SK-MEL-5 (cell line): ENCODE data around the gene MACF1. TPM values are rescaled to one million over a fixed set of nuclear protein-coding genes. Genes with fewer than 3 reads are reported as not detected.

Experiments used
- DNase-seq: peaks from one replicate; pipeline ENCODE4 v3.0.0-alpha.2; 2016; ENCODE audit warnings: low read depth, low spot score
- in situ Hi-C: cut with HindIII; loops from 2 replicates; pipeline ENCODE4 v1.10.0; 2016; ENCODE audit warnings: low sequenced_read_pairs, high pct_unique_total_duplicates, low pct_unique_long_range_greater_than_20kb
- total RNA-seq: library from RNA; depleted of rRNA; stranded (reverse); fragments of >200 nt; shearing (Covaris generic); gene quantifications from 2 replicates; pipeline ENCODE4 v1.2.3, GENCODE V29; 2014

MACF1 gene
- total RNA-seq, 1 experiment from 2014 or later, result 70.1 TPM

GRCh38 chr1:39230261-39231190, 26.0 kb downstream of the MACF1 start:
- in situ Hi-C loops, result no loop called here

DNA sequence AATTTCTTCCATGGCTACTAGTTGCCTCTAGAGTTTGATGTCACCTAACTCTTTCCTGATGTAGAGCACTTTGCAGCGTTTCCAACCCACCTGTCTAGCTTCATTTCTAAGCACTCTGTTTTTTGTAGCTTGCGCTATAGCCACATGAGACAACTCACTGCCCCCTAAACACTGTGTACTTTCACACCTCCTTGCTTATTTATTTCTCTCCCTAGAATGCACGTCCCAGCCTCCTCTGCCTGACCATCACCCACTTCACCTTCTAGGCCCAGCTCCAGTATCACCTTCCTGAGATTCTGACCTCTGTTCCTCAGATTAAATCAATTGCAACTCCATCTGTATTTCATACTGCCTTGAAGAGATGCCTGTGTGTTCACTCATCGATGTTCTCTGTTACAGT, 32.5 kb downstream of the MACF1 start:
- DNase-seq, result no peak
- in situ Hi-C loops, result no loop called here

More at GRCh38 chr1:39230261-39231190, 26.0 kb downstream of the MACF1 start:
- DNase-seq, result no peak

DNA sequence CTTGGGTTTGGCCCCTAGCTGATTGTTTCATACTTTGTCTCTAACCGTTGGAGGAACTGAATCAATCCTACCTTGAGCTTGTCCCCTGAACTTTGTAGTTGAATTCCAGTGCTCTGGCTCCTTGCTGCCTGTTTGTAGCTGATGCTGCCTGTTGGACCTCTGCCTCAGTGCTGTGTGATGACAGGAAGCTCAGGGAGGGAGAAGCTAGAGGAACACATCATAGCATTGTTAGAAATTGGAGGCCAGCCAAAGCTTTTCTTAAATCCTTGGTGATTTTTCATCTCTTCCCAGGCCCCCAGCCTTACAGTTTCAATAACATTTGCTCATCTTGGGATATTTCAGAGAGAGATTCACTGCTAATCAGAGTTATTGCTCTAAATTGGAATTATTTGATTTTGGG, 34.0 kb downstream of the MACF1 start:
- in situ Hi-C loops, result no loop called here

GRCh38 chr1:39239968-39240367, 35.5 kb downstream of the MACF1 start:
- DNase-seq, result no peak
- in situ Hi-C loops, result no loop called here

More for the DNA sequence above, 34.0 kb downstream of the MACF1 start:
- DNase-seq, result peak; percentile 79

GRCh38 chr1:39243302-39243701, 38.8 kb downstream of the MACF1 start:
- DNase-seq, result no peak
- in situ Hi-C loops, result no loop called here

- in situ Hi-C loops, result no loop called here
- no peak for DNase-seq
Measured at GRCh38 chr1:39250460-39251240, 46.2 kb downstream of the MACF1 start.

- in situ Hi-C loops, result no loop called here
Measured at GRCh38 chr1:39255222-39255621, 50.7 kb downstream of the MACF1 start.

DNA sequence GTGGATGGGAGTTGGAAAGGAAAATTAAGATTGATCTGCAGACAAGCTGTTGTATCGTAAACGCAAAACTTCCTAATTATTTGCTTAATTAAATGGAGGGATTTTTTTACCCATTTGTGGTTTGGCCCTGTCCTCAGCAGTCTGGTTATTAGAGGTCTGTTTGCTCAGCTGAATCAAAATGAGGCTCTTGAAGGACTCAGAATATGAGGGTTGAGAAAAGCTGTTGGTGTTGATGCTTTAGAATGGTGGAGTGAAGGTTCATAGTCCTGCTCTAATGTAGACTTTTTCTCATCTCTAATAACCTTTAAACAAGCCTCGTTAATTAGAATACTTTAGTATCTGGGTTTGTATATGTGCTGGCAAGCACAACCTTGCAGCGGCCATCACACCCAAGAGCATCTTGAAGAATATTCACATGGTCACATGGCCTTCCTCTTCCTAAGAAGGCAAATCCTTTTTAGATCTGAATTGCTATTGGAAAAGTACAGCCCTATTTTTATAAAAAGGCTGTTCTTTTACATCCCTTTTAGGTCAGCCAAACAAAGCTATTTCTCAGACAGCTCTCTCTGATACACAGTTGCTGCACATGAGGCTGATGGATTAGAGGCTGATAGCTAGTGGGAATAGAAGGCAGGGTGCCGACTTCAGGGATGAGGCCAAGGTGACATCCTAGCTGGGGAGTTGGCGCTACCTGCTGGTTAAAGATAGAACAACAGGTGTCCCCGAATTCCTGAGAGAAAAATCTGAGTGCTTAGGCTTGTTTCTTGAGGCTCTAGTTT, 53.8 kb downstream of the MACF1 start:
- peak; percentile 73 for DNase-seq
- in situ Hi-C loops, result no loop called here

More at GRCh38 chr1:39255222-39255621, 50.7 kb downstream of the MACF1 start:
- no peak for DNase-seq

GRCh38 chr1:39258925-39259244, 54.4 kb downstream of the MACF1 start:
- in situ Hi-C loops, result no loop called here
- DNase-seq, result no peak

- in situ Hi-C loops, result no loop called here
Measured at GRCh38 chr1:39261712-39262221, 57.3 kb downstream of the MACF1 start.

DNA sequence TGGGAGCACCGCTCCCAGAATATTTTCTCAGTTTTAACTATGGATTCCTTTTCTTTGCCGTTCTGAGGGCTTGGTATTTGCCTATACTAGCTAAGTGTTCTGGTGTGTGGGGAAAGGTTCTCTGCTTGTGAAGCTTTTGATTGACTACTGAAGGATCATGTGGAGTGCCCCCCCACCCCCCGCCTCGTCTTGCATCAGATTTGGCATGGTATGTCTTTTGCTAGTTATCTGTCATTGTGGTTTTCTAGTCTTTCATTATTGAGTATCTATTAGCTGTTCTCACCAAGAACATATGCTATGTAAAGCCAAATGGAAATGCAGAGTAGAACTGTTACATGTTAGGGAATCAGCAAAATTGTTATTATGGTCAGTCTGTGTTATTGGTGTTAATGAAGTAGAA, 58.3 kb downstream of the MACF1 start:
- in situ Hi-C loops, result no loop called here
- no peak for DNase-seq

More at GRCh38 chr1:39261712-39262221, 57.3 kb downstream of the MACF1 start:
- no peak for DNase-seq

GRCh38 chr1:39266269-39266668, 61.8 kb downstream of the MACF1 start:
- peak; percentile 55 for DNase-seq
- in situ Hi-C loops, result no loop called here

DNA sequence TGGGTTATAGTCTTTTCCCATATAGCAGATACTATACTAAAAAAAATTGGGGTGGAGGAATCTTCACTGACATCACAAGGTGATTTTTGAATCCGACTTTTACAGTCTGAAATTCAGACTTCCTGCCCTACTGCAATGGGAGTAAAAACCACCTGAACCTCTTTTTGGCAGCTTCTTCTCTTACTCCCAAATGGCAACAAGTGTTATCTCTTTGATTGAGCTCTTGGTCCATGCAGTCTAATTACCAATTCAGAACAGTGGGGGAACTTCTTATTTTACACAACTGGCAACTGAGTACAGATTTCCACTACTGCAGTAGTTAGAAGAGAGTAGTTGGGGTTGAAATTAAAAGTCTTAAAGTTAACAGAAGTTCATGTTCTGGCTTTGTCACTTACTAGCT, 62.3 kb downstream of the MACF1 start:
- in situ Hi-C loops, result no loop called here

DNA sequence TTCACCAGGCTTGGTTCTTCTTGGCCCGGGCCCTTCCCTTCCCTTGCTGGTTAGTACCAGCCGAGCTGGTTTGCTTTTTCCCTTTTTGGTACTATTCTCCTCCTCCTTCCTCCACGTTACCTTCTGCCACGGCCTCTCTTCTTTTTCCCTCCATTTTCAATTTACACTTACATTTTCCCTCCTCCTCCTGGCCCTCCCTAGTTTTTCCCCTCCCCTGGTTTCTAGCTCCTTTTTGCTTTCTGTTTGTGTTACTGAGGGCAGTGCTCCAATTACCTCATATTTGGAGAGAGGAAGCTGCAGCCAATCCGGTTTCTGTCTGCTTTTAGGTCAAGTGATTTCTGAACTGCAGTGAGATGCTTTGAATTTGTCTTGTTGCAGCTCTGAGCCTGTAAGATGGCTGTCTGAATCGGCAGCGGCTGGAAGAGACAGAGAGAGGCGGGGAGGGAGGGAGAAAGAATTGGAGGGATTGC, 63.7 kb downstream of the MACF1 start:
- in situ Hi-C loops, result no loop called here
- no peak for DNase-seq

More for the DNA sequence above, 62.3 kb downstream of the MACF1 start:
- no peak for DNase-seq

DNA sequence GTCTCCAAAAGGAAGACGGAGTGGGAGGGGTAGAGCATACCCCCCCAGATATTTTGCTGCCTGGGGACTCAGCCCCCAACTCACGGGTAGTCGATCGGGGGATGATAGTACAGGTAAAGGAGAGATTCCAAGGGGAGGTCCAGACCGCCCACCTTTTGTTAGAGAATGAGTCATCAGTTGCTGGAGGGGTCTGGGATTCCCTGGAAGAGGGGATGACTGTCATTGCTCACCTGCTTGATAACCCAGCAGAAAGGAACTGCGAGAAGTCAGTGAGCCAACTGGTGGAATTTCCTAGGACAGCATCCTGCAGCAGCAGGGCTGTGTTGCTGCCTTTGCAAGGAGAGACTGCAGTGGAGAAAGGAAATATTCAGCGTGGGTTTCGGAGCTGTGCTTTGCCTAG, 64.4 kb downstream of the MACF1 start:
- in situ Hi-C loops, result no loop called here
- no peak for DNase-seq

GRCh38 chr1:39269349-39269748, 64.9 kb downstream of the MACF1 start:
- in situ Hi-C loops, result no loop called here
- no peak for DNase-seq

GRCh38 chr1:39269791-39270342, 65.4 kb downstream of the MACF1 start:
- no peak for DNase-seq
- in situ Hi-C loops, result no loop called here
